NCI-H82 treated with DMSO at 0.1 percent for 48 hours (cell line): ENCODE measurements around the gene BCKDHA.
"Not testable (repeated sequence)": the region's sequence is repeated elsewhere in the genome, so short reads cannot be mapped to it uniquely, and the experiment has no call there.

Experiments used
- DNase-seq: peaks from one replicate; lab custom pipeline; 2025; ENCODE audit not compliant: unreplicated experiment; lab: John Stamatoyannopoulos, UW

BCKDHA gene

DNA sequence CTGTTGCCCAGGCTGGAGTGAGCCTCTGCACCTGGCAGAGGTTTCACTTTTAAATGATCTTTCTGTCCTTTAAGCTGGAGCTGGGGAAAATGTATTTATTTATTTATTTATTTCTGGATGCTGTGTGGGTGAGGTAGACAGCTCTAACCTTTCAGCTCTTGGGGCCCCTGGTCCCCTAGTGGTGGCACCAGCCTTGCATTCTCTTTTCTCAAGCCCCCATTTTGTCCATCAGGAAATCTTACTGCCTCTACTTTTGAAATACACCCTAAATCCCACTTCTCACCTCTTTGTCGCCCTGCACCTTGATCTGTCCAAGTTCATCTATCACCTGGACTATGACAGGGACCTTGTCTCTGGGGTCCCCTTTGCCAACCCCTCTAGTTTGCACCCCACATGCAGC lies 31.5 kb upstream of the BCKDHA start:
- no peak for DNase-seq

DNA sequence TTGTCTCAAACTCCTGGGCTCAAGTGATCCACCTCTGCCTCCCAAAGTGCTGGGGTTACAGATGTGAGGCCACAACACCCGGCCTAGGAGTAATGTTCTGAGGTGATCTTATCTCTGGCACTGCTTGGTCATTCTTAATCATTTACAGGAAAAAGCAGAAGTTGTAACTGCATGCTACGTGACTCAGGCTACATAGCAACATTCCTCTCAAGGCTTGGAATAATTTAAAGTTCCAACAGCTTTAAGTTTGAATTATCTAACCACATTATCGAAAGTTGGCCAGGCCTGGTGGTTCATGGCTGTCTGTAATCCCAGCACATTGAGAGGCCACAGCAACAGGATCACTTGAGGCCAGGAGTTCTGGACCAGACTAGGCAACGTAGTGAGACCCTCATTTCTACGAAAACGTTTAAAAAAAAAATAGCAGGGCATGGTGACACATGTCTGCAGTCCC lies 29.7 kb upstream of the BCKDHA start:
- no peak for DNase-seq

DNA sequence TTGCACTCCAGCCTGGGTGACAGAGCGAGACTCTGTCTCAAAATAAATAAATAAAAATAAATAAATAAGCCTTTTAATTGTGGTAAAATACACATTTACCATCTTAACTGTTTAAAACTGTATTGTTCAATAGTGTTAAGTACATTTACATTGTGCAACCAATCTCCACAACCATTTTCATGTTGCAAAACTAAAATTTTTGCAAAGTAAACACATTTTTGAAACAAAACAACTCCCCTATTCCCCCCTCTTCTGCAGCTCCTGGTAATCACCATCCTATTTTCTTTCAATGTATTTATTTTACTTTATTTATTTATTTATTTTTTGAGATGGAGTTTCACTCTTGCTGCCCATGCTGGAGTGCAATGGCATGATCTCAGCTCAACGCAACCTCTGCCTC lies 27.8 kb upstream of the BCKDHA start:
- no peak for DNase-seq

DNA sequence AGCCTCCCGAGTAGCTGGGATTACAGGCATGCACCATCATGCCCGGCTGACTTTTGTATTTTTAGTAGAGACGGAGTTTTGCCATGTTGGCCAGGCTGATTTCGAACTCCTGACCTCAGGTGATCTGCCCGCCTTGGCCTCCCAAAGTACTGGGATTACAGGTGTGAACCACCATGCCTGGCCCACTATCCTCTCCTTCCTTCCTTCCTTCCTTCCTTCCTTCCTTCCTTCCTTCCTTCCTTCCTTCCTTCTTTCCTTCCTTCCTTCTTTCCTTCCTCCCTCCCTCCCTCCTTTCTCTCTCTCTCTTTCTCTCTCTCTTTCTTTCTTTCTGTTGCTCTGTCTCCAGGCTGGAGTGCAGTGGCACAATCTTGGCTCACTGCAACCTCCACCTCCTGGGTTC lies 26.5 kb upstream of the BCKDHA start:
- DNase-seq = not testable (repeated sequence)

DNA sequence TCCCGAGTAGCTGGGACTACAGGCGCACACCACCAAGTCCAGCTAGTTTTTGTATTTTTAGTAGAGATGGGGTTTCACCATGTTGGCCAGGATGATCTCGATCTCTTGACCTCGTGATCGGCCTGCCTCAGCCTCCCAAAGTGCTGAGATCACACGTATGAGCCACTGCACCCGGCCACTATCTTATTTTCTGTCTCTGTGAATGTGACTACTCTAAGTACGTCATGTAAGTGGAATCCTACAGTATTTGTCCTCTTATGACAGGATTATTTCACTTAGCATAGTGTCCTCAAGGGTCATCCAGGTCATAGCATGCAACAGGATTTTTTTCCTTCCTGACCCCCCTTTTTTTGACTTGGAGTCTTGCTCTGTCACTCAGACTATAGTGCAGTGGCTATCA lies 26.1 kb upstream of the BCKDHA start:
- no peak for DNase-seq

DNA sequence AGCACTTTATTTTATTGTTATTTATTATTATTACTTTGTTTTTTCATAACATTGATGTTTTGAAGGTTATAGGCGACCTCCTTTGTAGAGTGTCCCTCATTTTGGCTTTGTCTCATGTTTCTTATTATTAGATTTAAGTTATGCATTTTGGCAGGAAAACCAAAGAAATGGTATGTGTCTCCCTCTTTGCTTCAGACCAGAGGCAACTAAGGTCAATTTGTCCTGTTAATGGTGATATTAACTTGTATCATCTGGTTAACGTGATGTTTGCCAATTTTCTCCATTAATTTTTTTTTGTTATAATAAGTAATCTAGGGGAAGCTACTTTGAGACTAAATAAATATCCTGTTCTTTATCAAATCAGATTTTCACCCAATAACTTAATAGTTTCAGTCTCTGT lies 25.1 kb upstream of the BCKDHA start:
- DNase-seq = no peak

DNA sequence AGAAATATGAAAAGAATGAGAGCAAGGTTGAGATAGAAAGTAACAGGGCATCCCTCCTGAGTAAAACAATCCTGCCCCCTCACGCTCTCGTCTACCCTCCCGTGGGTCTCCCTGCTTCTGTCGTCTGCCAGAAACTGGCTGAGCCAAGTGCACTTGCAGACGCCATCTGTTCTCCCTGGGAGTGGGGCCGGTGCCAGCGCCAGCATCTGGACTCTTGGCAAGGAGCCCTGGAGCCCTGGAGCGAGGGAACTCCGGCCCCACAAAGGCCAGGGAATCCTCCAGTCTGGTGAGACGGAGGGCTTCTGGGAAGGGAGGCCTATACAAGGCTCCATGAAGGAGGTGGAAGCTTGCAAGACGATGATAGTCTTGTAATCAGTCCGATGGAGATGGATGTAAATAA lies 23.6 kb upstream of the BCKDHA start:
- peak; percentile 95 for DNase-seq

DNA sequence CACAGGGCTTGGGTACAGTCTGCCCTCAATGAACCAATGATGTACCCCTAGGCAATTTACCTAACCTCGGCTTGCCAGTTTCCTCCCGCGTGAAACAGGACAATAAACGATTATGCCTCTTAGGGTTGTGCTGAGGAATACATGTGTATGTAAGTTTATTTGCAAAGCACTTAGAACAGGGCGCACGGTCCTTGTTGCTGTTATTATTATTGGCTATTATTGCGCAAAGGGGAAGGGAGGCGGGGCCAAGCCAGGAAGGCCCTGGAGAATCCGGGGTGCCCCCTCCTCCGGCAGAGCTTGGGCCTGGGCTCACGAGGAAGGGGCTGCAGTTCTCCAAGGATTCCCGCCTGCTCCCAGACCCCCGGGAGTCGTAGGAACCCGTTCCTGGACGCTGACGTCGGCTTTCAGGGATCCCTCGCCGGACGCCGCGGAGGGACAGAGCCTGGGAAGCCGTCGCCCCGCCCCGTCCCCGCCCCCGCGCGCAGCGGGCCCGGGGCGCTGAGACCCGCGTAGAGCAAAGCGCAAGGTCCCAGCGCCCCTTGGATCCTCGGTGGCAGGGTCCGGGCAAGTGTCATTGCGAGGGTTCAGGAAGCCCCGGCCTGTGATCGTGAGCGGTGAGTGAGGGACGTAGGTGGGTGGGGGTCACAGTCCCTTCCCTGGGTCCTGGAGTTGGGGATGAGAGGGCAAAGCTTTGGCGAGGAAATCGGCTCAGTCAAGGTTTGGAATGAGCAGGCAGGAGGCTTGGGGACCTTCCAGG lies 21.2 kb upstream of the BCKDHA start, which contains the start of gene TMEM91:
TSS of gene TMEM91 (plus strand) at position 293 of the 757 bp plus-strand sequence. CDS start 1,777 bp downstream, outside the sequence.
- no peak for DNase-seq

DNA sequence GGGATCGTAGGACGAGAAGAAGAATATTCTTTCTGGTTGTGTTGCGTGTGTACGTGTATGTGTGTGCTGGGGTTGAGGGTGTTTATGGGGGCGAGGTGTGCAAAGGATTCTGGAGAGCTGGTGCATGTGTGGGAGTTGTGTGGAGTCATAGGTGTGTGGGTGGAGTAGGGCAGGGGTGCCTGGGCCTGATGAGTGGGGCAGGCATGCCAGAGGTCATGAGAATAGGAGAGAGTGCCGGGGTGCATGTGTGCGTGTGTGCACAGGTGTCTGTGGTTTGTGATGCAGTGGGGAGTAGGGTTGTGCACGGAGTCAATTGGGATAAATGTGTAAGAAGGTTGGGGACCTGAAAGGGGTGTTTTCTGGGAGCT lies 20.6 kb upstream of the BCKDHA start:
- no peak for DNase-seq

DNA sequence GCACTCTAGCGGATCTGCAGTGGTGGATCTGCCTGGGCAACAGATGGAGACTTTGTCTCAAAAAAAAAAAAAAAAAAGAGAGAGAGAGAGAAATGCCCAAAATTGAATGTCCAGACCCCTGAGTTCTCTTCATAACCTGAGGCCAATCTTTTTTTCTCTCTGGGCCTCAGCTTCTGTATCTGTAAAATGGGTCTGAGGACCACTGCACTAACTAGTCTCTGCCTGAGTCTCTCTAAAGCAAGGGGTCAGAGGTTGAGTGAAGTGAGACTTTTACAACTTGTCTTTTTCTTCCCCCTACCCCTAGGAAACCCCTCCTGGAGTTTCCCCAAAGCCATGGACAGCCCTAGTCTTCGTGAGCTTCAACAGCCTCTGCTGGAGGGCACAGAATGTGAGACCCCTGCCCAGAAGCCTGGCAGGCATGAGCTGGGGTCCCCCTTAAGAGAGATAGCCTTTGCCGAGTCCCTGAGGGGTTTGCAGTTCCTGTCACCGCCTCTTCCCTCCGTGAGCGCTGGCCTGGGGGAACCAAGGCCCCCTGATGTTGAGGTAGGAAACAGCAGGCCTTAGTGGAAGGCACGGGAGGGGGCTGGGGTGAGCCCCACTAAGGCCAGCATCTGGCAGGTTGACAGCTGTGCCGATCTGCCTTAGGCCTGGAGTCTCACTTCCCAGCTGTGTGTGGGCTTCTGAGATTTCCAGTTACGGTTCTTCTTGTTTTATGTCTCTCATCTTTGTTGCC lies 19.5 kb upstream of the BCKDHA start:
- peak; percentile 58 for DNase-seq

DNA sequence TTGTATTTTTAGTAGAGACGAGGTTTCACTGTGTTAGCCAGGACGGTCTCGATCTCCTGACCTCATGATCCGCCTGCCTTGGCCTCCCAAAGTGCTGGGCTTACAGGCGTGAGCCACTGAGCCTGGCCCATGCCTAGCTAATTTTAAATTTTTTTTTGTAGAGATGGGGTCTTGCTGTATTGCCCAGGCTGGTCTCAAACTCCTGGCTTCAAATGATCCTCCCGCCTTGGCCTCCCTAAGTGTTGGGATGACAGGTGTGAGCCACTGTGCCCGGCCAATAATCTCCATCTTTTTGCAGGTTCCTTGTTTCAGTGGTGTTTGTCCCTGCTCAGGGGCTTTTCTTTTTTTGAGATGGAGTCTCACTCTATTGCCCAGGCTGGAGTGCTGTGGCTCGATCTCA lies 16.1 kb upstream of the BCKDHA start:
- not testable (repeated sequence) for DNase-seq

DNA sequence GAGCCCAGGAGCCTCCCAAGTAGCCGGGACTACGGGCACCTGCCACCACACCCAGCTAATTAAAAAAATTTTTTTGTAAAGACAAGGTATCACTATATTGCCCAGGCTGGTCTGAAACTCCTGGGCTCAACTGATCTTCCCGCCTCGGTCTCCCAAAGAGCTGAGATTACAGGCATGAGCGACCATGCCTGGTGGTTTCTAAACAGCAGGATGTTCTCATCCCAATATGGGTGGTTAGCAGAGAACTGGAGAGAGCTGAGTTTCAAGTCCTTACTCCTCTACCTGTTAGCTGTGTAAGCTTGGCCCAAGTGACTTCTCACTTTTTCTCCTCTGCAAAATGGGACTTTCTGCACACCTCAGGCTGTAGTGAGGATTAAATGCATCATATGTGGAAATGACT lies 13.3 kb upstream of the BCKDHA start:
- no peak for DNase-seq

DNA sequence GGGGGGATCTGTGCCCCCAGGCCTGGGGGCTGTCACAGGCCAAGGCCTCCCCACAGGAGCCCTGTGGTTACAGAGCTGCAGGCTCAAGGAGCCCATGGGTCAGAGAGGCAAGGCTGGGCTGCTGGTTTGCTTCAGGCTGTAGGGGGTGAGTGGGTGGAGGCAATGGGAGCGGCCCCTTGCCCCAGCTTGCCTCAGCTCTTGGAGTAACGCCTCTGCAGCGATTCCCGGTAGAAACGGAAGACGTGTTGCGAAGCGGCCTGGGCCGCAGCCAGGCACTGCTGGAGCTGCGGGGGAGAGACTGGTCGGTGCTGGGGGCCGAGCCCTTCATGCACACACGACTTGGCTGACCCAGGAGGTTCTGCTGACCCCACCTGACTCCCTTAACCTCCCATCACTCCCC lies 11.2 kb upstream of the BCKDHA start:
- no peak for DNase-seq

DNA sequence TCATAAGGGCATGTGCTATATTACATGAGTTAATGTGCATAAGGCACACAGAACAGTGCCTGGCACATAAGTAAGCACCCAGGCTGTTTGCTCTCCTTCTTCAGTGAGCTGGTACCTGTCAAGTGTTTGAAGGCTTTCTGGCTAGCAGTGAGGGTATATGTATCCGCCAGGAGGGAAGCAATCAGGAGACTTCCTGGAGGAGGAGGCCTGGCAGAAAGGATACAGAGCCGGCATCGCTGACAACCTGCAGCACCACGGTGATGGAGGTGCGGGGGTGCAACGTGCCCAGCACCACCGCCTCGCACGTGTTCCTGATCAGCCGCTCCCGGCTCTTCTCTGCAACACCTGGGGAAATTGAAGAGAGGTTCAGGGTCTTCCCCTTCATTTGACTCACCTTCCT lies 6.0 kb upstream of the BCKDHA start:
- DNase-seq = no peak

DNA sequence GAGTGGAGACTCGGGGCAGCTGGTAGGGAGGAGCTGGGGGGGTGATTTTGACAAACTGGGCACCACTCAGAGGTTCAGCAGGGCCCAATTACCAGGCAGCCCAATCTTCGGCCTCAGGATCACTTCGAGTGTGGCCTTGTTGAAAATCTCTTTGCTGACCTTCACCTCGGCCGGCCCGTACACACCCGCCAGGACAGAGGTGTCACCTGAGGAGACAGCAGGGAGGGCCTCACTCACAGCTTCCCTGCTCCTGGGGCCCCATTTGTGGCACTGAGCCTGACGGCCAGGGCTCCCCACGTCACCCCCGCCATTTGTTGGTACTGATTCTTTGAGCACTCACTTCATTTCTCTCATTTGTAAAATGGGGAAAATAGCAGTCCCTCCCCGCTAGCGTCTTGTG lies 4.8 kb upstream of the BCKDHA start:
- no peak for DNase-seq

DNA sequence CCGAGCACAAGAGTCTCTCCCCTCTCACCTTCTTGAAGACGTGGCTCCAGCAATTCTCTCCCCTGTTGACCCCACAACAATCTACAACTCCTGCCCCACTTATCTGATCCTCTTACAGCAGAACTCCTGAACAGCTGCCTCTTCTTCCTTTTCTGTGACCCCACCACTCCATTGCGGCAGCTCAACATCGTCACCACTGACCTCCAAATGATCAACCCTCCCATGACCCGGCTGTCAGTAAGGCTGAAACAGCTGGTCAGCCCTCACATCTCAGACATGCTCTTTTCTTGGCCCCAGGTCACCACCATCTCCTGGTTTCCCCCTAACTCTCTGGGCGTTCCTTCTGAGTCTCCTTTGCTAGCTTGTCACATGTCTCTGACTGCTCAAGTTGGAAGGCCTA lies 2.3 kb upstream of the BCKDHA start:
- DNase-seq = no peak

DNA sequence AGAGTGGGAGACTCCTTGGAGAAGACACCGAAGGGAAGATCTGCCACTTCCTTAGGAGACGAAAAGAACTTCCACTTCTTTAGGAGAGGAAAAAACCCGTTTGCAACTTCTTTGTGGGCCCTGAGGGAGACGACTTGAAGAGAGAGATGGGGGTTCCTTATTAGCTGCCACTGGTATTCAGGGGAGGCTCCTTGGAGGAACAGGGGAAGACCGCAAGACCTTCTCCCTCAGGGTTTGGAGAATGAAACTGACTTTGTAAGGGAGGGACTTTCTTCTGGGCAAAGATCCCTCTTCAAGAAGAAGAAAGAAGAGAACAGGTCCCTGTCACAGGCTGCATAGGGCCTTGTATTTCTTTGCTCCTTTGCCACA lies 416 bp downstream of the BCKDHA start:
- DNase-seq = no peak

DNA sequence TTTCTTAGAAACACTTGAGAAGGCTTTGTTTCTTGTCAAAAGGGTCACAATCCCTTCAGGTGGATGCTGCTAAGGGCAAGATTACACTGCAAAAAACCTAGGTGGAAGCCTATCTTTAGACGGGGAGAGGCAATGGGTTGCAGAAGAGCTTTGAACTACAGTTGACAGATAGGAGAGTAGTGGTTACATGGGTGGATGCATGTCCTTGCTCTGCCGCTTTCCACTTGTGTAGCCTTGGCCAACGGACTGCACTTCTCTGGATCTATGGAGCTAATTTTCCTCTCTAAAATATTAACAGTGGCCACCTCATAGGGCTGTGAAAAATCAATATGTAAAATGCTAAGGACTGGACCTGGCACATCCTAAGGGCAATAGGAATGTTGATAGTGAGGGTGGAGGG lies 980 bp downstream of the BCKDHA start:
- DNase-seq = no peak

DNA sequence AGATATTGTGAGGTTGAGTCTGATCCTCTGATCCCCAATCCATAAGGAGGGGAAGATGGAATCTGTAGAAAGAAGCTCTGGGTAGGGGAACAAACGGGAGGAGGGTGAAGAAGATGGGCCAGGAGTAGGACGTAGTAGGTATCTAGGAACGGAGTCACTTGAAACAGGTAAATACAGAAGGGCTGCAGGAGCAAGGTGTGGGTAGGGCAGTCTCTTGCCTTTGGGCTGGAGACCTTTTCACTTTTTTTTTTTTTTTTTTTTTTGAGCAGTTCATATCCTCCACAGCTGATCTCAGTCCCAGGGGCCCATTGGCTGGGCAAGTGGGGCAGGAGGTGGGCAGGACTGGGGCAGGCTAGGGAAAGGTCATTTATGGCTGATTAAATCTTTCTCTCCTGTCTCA lies 1.5 kb downstream of the BCKDHA start:
- DNase-seq = no peak

DNA sequence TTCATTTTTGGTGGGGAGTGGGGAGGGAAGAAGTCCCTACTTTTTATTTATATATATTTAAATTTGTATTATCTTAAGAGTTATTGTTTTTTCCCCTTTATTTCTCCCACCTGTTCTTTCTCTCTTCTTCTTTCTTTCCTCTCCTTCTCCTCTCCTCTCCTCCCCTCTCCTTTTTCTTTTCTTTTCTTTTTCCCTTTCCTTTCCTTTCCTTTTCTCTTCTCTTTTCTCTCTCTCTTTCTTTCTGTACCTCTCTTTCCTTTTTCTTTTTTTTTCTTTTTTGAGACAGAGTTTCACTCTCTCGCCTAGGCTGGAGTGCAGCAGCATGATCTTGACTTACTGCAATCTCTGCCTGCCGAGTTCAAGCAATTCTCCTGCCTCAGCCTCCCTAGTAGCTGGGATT lies 1.9 kb downstream of the BCKDHA start:
- DNase-seq = no peak

DNA sequence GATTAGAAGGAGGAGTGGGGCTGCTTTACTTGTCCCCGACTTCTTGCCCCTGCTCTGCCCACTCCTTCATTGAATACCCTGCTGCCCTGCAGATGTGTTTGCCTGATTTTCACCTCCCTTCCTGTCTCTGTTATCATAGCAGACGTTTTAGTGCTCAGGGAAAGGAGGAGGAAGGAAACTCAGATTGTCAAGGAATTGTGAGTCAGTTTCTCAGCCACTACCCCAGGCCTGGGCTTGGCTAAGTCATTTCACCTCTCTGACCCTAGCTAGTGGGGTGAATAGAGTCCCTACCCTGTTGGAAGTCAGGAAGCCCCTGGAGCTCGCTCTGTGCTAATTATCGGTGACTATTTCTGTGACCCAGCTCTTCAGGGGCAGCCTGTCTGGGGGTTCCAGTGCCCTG lies 3.9 kb downstream of the BCKDHA start:
- no peak for DNase-seq

DNA sequence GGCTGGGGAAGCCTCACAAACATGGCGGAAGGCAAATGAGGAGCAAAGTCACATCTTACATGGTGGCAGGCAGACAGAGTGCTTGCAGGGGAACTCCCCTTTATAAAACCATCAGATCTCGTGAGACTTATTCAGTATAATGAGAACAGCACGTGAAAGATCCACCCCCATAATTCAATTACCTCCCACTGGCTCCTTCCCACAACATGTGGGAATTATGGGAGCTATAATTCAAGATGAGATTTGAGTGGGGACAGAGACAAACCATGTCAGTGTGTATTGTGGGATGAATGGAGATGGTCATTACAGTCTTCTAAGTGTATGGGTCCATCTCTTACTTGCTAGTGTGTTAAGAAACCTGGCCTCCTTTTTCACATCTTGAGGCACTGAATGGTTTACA lies 4.4 kb downstream of the BCKDHA start:
- no peak for DNase-seq
